Midbrain (tissue), 1 donor: ENCODE results near the gene CNN3.

Source experiments
- DNase-seq: peaks from one replicate; lab custom pipeline; 2025; lab: John Stamatoyannopoulos, UW

CNN3 gene

DNA sequence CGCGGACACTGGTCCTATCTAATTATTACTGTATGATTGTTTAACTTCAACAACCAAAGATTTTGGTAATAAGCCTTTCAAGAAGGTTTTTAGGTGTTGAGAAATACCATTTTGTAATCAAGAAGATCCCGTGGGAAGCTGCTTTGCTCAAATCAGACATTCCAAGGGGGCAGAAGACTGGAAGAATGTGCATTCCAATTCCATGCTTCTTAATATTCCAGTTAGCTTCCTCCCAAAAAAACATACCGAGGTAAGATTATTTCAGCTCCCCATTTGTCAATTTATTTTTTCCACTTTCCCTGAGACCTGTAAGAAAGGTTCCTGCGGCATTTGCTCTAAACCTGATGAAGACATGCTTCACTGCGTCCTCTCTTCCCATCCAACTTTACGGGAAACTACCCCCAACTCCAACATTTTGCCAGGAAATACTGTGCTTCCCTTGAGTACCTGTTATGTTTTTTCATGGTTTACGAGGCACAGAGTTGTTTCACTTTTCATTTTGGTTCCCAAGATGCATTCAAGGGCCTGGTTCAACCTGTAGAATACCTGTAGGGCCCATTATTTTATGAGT is 4.1 kb downstream of the CNN3 start:
- DNase-seq: no peak

DNA sequence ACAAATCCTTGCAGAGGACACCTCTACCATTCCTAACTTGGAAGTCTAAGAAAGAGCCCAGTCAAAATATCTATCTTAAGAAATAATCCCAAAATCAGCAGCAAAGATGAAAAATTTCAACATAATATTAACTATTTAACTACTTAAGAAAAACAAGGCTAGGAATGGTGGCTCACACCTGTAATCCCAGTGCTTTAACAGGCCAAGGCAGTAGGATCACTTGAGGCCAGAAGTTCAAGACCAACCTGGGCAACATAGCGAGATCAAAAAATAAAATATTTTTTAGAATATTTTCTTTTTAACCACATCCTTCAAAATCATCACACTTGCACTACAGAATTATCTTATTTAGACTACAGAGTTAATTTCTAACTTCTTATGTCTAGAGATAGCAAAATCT is 4.9 kb downstream of the CNN3 start:
- no peak for DNase-seq

DNA sequence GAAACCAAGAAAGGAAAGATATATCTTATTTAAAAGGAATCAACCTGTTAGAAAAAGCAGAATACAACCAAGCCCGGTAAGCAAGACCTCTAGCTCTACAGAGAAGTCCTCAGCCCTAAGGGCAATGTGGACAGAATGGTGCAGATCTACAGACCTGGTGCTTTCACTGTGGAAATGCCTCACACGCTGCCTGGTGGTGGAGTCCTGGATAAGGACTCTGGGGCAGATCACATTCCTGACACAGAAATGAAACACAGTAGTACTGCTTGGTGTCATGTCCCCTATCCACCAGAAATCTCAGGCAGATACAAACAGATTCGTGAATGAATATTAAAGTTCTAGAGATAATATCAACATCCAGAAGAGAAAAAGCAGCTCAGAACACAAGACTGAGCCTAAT is 6.8 kb downstream of the CNN3 start:
- DNase-seq: no peak

DNA sequence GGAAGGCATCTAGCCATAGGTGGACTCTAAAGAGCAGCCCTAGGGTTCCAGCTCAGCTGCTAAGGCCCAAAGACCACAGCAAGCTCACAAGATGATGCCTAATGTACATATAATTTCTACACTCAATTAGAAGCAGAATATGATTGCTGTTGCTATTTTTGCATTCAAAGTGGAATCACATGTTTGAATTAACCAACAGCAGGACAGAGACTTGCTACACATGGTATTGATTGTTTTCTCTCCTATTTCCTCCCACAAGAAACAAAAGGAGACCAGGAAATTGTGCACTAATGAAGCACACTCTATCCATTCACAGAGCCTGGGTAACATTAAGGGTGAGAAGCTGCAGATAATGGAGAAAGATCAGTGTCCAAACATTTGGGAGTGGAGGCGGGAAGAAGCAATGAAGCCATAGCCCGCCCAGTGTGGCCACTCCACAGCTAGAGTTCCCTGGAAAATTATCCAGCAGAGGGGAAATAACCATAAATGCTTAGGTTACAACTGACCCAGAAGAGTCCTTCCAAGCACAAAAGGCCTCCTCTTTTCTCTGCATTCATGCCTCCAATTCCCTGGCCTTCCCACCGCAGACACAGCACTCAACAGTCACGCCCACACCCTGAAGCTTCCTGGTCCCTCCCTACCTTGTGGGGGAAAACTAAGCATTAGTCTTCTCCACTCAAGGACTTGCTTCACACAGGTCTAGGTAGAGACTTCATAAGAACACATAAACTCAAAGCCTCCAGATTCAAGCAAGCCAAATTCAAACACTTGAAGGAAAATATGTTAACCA is 7.5 kb downstream of the CNN3 start:
- no peak for DNase-seq

DNA sequence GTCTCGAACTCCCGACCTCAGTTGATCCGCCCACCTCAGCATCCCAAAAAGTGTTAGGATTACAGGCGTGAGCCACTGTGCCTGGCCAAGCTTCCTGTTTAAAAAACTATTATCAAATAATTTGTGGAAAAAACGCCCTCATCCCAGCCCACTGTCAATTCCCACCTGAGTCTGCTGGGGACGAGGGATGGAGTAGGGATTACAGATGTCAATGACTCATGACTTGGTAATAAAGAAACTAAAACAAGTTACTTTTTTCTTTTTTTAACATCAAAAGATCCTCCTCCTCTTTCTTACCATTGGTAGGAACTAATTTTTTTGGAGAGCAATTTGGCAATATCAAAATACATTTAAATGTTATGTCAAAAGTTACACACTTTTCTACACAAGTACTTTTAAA is 9.7 kb downstream of the CNN3 start:
- DNase-seq: no peak

DNA sequence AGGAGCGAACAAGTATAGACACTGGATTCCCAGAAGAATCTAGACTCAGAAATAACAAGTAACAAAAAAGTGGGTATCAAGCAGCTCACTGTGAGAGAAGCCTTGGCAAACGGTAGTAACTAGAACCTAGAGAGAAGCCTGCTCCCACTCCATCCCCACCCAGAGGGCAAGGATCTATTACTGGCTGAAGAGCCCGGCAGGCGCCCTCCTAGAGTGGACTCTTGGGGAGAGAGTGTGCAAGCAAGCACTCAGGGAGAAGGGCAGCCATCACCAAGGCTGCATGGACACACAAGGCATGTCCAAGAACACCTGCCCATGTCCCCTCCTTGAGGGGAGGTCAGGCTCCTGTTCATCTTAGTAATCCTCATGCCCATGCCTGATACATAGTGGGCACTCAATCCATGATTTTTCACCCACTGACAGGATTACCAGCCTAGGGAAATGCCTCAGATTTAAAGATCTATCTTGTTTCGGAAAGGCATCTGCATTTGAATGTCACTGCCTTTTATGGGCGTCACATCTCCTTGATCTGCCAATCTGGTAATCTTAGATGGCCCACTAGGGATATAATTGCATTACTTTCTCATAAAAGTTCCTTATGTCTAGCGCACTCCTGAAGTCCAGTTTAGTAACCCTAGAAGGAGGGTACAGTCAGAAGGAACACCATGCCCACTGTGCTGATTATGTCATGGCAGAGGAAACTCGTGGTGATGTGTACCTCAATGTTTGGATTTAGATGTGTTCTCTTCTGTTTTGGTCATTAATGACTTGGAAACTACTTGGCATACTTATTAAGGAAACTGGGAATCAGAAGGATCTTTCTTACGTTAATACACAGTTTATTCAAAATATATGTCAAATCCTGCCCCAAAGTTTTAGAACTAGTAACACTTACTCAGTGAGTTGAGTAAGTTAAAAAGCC is 14.4 kb downstream of the CNN3 start:
- no peak for DNase-seq

DNA sequence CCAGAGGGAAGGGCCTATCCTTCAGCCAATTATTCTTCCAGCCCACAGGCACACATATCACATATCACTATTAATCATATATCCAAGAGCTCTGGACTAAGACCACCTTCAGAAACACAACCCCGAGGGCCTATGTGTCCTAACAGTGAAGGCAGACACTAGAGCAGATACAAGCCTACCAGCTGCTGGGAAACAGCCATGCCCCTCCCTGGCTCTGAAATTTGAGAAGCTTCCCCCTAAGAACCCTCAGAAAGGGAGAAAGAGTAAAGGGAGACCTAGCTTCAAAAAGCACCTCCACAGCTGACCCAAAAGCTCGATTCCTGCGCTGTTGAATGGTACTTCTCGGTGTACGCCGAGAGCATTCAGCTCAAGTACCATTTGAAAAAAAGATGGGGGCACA is 17.4 kb downstream of the CNN3 start:
- DNase-seq: no peak

DNA sequence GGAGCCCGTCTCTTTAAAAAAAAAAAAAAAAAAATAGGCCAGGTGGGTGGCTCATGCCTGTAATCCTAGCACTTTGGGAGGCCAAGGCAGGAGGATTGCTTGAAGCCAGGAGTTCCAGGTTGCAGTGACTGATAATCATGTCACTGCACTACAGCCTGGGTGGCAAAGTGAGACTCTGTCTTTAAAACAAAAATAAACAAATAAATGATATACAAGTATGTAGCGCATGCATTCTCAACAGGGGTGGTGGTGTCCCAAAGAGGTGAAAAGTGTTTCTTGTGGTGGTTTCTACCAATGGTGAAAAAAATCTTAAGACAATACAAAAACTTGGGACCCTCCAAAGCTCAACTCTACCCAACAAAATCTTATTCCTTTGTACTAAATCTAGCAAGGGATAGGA is 17.9 kb downstream of the CNN3 start:
- DNase-seq: no peak

DNA sequence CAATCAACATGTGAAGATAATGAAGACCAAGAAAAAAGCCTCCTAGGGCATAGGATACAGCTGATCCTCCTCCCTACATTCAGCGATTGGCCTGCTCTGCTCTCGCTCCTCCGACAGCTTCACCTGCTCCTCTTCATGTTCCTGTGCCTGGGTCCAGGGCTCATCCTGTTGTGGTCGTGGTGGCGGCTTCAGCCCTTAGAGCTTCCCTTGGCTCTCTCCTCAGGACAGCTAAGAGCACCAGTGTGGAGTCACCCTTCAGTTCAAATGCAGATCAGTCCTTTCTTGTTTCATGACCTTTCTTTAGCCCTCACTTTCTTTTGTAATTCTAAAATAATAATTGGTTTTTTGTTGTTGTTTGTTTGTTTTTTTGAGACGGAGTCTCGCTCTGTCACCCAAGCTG is 18.7 kb downstream of the CNN3 start:
- DNase-seq: no peak

DNA sequence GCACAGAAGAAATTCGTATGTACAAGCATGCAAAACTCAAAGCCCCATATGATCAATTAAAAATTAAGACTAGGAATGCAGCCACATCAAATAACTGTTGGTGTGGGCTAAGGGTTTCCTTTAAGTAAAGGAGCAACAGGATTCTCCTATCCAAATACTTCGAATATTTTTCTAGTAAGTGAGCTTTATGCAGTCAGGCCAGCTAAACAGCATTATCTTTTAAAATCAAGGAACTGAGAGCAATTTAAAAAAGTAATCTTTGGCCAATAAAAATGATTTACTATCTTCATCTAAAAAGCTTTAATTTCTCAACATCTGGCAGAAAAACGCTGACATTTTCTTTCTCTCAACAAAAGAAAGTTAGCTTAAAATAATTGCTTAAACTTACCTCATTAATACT is 19.8 kb downstream of the CNN3 start:
- no peak for DNase-seq

DNA sequence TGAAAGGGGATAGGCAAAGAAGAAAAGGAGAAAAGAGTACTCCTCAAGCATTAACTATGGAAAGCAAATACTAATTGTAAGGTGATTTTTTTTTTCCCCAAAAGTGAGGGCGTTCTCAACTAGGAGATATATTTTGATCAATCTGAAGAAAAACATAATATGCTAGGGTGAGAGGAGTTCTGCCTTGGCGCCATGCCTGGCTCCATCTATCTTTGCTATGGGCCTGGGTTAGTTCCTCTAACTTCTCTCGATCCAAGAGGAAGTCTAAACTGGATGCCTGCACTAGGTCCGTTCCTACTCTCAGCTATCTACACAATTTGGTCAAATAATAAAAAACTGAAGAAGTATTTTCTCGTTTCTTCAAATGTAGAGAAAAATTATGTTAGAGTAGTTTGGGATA is 20.5 kb downstream of the CNN3 start:
- no peak for DNase-seq

DNA sequence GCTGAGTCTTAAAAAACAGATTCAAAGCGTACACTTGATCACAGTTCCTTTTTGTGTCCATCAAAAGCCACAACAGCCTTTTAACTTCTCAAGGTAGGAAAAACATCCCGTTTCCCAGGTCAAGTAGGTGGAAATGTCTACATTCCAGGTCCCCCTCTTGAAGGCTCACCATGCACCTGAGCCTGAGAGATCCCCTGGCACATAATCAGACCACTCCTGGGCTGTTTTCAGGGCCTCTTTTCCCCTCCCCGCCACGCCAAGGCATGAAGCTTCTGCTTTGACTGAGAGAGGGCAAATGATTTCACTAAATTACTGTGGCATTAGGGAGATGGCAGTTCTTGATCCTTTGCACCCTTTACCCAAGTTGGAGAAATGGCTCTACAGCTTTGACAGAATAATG is 21.7 kb downstream of the CNN3 start:
- DNase-seq: no peak

DNA sequence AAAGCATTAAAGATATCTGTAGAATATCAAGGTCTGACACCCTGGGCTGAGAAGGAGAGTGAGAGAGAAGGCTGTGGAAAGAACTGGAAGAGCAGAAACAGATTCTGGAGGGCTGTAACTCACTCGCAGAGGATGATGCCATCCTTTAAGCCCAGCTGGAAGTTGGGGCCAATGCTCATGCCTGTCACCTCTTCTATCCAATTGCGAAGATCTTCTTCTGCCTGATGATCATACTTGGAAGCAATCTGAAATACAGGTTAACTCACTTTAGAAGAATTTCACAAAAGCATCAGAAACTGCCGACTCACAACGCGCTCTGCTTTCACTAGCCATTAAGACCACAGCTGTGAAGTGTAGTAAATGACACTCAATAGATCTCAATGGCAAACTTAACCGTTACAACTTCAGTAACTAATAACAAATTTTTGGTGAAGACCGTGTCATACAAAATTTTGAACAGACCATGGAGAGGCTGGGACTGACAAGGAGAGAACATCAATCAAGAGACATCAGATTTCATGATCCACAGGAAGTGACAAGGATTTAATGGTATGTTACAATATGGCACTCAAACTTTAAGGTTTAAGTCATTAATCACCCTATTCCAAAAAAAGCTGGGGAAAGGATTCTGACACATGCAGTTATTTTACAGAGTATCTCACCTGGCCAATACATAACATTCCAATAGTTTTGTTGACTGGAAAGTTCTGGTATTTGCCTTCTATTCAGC is 23.5 kb downstream of the CNN3 start:
- DNase-seq: no peak

DNA sequence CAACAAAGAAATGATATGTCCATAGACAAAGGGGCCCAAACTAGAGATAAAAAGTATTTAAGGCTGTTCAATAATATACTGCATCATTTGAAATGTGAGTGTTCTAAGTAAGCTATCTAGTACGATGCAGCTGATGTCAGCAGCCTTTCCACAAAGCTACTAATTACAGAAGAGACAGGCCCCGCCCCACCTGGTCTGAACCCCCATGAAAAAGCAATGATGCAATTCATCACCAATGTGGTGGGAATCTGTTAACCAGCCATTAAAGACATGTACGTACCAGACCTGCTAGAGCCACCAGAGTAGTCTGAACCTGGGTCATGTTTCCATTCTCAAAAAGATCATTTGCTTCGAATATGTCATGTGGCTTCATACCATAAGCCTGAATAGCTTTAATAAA is 25.1 kb downstream of the CNN3 start:
- no peak for DNase-seq

DNA sequence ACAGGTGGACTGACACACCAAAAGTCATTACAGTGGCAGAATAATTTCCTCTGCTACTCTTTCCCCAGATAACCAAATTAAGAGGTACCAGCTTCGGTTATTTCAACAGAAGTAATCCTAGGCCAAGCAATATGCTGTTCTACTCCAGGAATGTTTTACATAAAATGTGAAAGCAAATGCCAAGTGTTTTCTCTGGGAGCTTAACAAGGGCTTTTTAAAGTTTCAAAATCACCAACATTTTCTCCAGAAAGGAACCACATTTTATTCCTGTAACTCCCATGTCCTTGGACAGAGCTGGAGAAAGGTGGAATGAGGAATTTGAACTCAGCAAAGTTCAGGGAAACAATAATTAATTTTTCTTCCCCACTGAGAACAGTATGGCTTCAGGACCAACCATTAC is 27.2 kb downstream of the CNN3 start:
- DNase-seq: no peak

DNA sequence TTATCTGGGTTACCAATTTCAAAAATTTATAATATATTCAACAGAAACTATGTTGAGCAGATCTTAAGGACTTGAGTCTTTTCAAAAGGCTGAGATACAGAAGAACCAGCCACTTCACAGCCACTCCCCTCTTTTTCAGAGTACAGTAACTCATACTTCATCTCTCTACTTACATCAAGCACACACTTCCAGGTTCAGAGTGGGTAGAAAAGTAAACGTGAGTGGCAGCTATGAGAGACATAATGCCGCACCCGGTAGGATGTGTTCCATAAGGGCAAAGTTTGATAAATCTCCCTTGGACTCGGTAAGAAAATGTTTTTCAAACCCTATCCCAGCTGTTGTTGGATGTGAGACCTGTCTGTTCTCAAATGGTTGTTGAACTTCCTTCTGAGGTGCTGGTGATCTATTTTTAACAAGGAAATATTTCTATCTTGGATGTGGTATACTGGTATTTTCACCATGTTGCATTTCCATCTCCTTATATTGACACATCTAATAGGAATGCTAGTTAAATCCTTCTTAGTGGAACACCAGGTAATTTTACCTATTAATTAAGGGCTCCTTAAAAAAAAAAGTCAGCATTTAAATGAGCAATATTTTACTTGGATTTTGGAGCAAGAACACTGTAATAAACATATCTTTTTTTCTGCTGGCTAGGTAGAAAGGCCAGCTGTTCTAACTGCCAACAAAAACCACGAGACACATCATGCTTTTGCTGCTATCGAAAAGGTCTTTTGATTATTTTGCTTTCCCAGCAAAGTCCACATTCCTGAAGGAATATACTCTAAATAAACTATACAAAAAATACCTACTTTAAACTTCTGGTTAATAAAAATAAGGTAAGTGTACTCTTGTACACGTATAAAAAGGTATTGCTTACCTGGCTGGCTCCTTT is 28.2 kb downstream of the CNN3 start:
- DNase-seq: no peak

DNA sequence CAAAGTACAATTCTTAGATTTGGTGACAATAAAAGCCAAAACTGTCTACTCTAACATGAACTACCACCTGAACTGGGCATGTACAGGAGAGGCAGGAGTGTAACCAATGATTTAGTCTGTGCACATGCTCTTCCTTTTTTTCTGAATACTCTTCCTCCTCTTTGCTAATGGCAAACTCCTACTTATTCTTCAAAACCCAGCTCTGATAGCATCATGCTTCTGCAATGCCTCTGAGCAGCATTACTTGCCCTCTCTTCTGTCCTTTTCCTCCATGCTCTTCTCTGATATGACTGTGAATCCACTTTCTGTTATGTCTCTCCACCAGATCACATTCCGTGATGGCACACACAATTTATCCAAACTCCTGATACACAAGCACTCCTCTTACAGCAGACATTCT is 31.4 kb downstream of the CNN3 start:
- no peak for DNase-seq

DNA sequence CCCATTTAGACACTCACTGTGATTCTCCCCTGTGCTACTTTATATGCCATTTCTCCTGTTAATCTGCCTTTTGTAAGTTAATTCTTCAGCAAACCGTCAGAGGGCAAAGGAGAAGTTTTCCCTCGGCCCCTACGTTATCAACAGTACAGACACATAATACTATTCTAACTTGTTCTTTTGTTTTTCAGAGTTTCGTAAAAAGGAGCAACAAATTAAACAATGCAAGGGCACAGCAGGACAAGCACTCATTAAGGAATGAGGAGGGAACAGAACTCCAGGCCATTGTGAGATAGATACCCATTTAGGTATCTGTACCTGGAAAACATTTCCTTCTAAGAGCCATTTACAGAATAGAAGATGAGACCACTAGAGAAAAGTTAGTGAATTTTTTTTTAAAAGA is 32.3 kb downstream of the CNN3 start:
- DNase-seq: no peak

DNA sequence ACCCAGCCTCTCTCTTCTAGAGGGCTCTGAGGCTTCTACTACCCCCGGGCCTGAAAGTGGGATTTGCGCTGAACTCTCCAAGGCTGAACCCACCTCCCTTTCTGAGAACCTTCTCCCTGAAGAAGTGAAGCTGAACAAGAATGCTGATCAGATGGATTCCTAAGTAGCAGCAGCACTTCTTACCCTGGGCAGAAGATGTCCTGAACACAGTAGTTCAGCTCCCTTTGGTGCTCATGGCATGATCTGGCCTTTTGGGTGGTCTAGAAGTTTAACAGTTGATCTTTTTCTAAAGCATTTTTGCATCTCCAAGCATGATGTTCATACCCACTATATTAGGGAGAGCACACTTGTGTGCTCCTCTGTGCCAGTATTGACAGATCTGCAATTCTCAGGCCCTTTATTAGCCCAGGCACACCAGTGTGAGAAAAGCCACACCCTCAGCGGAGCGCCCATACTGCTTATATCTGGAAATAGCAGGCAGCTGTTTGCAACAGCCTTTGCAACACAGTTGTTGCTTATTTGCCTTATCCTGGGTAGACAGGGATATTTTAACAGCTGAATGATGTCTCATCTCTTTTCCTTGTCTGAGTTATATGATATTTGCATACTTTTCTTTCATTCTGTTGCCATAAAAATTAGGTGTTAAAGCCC is 34.2 kb downstream of the CNN3 start:
- DNase-seq: no peak

DNA sequence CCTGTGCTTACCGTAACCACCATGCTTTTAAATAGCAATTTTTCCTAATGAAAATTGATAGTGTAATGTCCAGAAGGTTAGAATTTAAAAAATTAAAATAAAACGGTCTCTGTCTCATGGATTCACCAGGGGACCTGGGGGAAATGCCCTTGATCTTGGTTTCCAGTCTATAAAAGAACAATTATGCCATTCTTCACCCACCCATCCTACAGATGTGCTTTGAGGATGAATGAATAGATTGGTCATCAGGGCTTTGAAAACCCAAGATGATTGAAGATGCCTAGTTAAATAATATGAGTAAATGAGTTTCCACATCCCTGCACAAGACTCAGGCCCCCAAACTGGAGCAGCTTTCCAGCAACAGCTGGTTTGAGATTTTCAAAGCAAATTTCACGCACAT is 38.7 kb downstream of the CNN3 start:
- no peak for DNase-seq
